ENCODE measurements around the gene ANGPTL8. TPM values are rescaled to one million over a fixed set of nuclear protein-coding genes. Genes with fewer than 3 reads are reported as not detected.

The ANGPTL8 gene
- under 1 TPM in 1 of 2 donors, not detected in 1; 0.15 TPM for polyA plus RNA-seq

- Histone ChIP-seq H3K4me3 (ENCODE audit: low read depth in 1 of 2, low read length in 2 of 2) (no peak within 1 kb of the TSS), H3K9me3 (ENCODE audit: control insufficient read depth in 2 of 2, insufficient read depth in 1 of 2, low read depth in 1 of 2, low read length in 1 of 2) (peaks cover 0 to 9% of the 10 kb centered on the region in 2 donors), H3K27me3 (ENCODE audit: control insufficient read depth in 1 of 2, insufficient read depth in 2 of 2, low read length in 2 of 2) (no peaks in the 10 kb centered on the region), H3K4me1 (ENCODE audit: control insufficient read depth in 2 of 2, insufficient read depth in 2 of 2, low read length in 1 of 2) (peaks cover 0 to 4% of the 10 kb centered on the region in 2 donors), H3K27ac (ENCODE audit: low read depth in 2 of 2, low read length in 1 of 2) (no peak within 1 kb of the TSS), H3K36me3 (ENCODE audit: control insufficient read depth in 2 of 2, insufficient read depth in 2 of 2, low read length in 1 of 2) (peaks cover 10 to 37% of the 10 kb centered on the region in 2 donors)
- 95% methylated on average over 23 of the region's 23 CpGs for WGBS, 2 donors
These were observed at the start of gene ANGPTL8 for GRCh38 chr19:11239377-11240000. TSS of gene ANGPTL8 (plus strand) at chr19:11239619. CDS start at chr19:11239638, 19 bp downstream.

GRCh38 chr19:11190501-11190900, 48.9 kb upstream of the ANGPTL8 start:
- 73 to 86% methylated on average over 8 of the region's 8 CpGs for WGBS, 2 donors
- no peaks in the 10 kb centered on the region for H3K9me3 ChIP-seq (ENCODE audit: control insufficient read depth in 2 of 2, insufficient read depth in 1 of 2, low read depth in 1 of 2, low read length in 1 of 2)
- H3K36me3 ChIP-seq (ENCODE audit: control insufficient read depth in 2 of 2, insufficient read depth in 2 of 2, low read length in 1 of 2), result peaks cover 0 to 19% of the 10 kb centered on the region in 2 donors
- H3K27ac ChIP-seq (ENCODE audit: low read depth in 2 of 2, low read length in 1 of 2), result peak overlapping the region; percentile 39 to 73
- H3K27me3 ChIP-seq (ENCODE audit: control insufficient read depth in 1 of 2, insufficient read depth in 2 of 2, low read length in 2 of 2), result no peaks in the 10 kb centered on the region
- peaks cover 0 to 10% of the 10 kb centered on the region in 2 donors for H3K4me1 ChIP-seq (ENCODE audit: control insufficient read depth in 2 of 2, insufficient read depth in 2 of 2, low read length in 1 of 2)
- no peak overlapping the region for H3K4me3 ChIP-seq (ENCODE audit: low read depth in 1 of 2, low read length in 2 of 2)

- Histone ChIP-seq H3K9me3 (ENCODE audit: control insufficient read depth in 2 of 2, insufficient read depth in 1 of 2, low read depth in 1 of 2, low read length in 1 of 2) (no peaks in the 10 kb centered on the region), H3K4me3 (ENCODE audit: low read depth in 1 of 2, low read length in 2 of 2) (no peak overlapping the region), H3K36me3 (ENCODE audit: control insufficient read depth in 2 of 2, insufficient read depth in 2 of 2, low read length in 1 of 2) (peaks cover 0 to 20% of the 10 kb centered on the region in 2 donors), H3K27ac (ENCODE audit: low read depth in 2 of 2, low read length in 1 of 2) (peak overlapping the region; percentile 41 to 53), H3K27me3 (ENCODE audit: control insufficient read depth in 1 of 2, insufficient read depth in 2 of 2, low read length in 2 of 2) (no peaks in the 10 kb centered on the region), H3K4me1 (ENCODE audit: control insufficient read depth in 2 of 2, insufficient read depth in 2 of 2, low read length in 1 of 2) (peaks cover 0 to 10% of the 10 kb centered on the region in 2 donors)
- WGBS, 2 donors, result 40 to 46% methylated on average over 8 of the region's 8 CpGs
These were observed 48.1 kb upstream of the ANGPTL8 start for GRCh38 chr19:11191273-11191755.

GRCh38 chr19:11191934-11192333, 47.5 kb upstream of the ANGPTL8 start:
- Histone ChIP-seq H3K36me3 (ENCODE audit: control insufficient read depth in 2 of 2, insufficient read depth in 2 of 2, low read length in 1 of 2) (peaks cover 0 to 18% of the 10 kb centered on the region in 2 donors), H3K27me3 (ENCODE audit: control insufficient read depth in 1 of 2, insufficient read depth in 2 of 2, low read length in 2 of 2) (no peaks in the 10 kb centered on the region), H3K4me3 (ENCODE audit: low read depth in 1 of 2, low read length in 2 of 2) (no peak overlapping the region), H3K4me1 (ENCODE audit: control insufficient read depth in 2 of 2, insufficient read depth in 2 of 2, low read length in 1 of 2) (peaks cover 0 to 12% of the 10 kb centered on the region in 2 donors), H3K27ac (ENCODE audit: low read depth in 2 of 2, low read length in 1 of 2) (peak overlapping the region in 1 of 2 donors; percentile 53), H3K9me3 (ENCODE audit: control insufficient read depth in 2 of 2, insufficient read depth in 1 of 2, low read depth in 1 of 2, low read length in 1 of 2) (no peaks in the 10 kb centered on the region)
- 69 to 76% methylated on average over 5 of the region's 5 CpGs for WGBS, 2 donors

- 84 to 87% methylated on average over 68 of the region's 68 CpGs for WGBS, 2 donors
- no peaks in the 10 kb centered on the region for H3K9me3 ChIP-seq (ENCODE audit: control insufficient read depth in 2 of 2, insufficient read depth in 1 of 2, low read depth in 1 of 2, low read length in 1 of 2)
- H3K4me1 ChIP-seq (ENCODE audit: control insufficient read depth in 2 of 2, insufficient read depth in 2 of 2, low read length in 1 of 2), result peaks cover 0 to 12% of the 10 kb centered on the region in 2 donors
- peak overlapping the region; percentile 37 to 57 for H3K27ac ChIP-seq (ENCODE audit: low read depth in 2 of 2, low read length in 1 of 2)
- H3K27me3 ChIP-seq (ENCODE audit: control insufficient read depth in 1 of 2, insufficient read depth in 2 of 2, low read length in 2 of 2), result no peaks in the 10 kb centered on the region
- peaks cover 0 to 18% of the 10 kb centered on the region in 2 donors for H3K36me3 ChIP-seq (ENCODE audit: control insufficient read depth in 2 of 2, insufficient read depth in 2 of 2, low read length in 1 of 2)
- H3K4me3 ChIP-seq (ENCODE audit: low read depth in 1 of 2, low read length in 2 of 2), result no peak overlapping the region
These were observed 46.2 kb upstream of the ANGPTL8 start for GRCh38 chr19:11192957-11193939.

GRCh38 chr19:11194173-11194572, 45.2 kb upstream of the ANGPTL8 start:
- Histone ChIP-seq H3K27ac (ENCODE audit: low read depth in 2 of 2, low read length in 1 of 2) (peak overlapping the region; percentile 31 to 37), H3K27me3 (ENCODE audit: control insufficient read depth in 1 of 2, insufficient read depth in 2 of 2, low read length in 2 of 2) (no peaks in the 10 kb centered on the region), H3K36me3 (ENCODE audit: control insufficient read depth in 2 of 2, insufficient read depth in 2 of 2, low read length in 1 of 2) (peaks cover 0 to 16% of the 10 kb centered on the region in 2 donors), H3K4me3 (ENCODE audit: low read depth in 1 of 2, low read length in 2 of 2) (peak overlapping the region in 1 of 2 donors; percentile 5), H3K9me3 (ENCODE audit: control insufficient read depth in 2 of 2, insufficient read depth in 1 of 2, low read depth in 1 of 2, low read length in 1 of 2) (no peaks in the 10 kb centered on the region), H3K4me1 (ENCODE audit: control insufficient read depth in 2 of 2, insufficient read depth in 2 of 2, low read length in 1 of 2) (peaks cover 0 to 12% of the 10 kb centered on the region in 2 donors)
- 69 to 79% methylated on average over 8 of the region's 8 CpGs for WGBS, 2 donors

GRCh38 chr19:11194656-11195558, 44.5 kb upstream of the ANGPTL8 start:
- H3K27ac ChIP-seq (ENCODE audit: low read depth in 2 of 2, low read length in 1 of 2), result peak overlapping the region; percentile 31 to 81
- no peaks in the 10 kb centered on the region for H3K9me3 ChIP-seq (ENCODE audit: control insufficient read depth in 2 of 2, insufficient read depth in 1 of 2, low read depth in 1 of 2, low read length in 1 of 2)
- no peaks in the 10 kb centered on the region for H3K27me3 ChIP-seq (ENCODE audit: control insufficient read depth in 1 of 2, insufficient read depth in 2 of 2, low read length in 2 of 2)
- H3K36me3 ChIP-seq (ENCODE audit: control insufficient read depth in 2 of 2, insufficient read depth in 2 of 2, low read length in 1 of 2), result peaks cover 0 to 17% of the 10 kb centered on the region in 2 donors
- peaks cover 0 to 9% of the 10 kb centered on the region in 2 donors for H3K4me1 ChIP-seq (ENCODE audit: control insufficient read depth in 2 of 2, insufficient read depth in 2 of 2, low read length in 1 of 2)
- WGBS, 2 donors, result 40 to 42% methylated on average over 19 to 20 of the region's 20 CpGs
- peak overlapping the region; percentile 24 to 33 for H3K4me3 ChIP-seq (ENCODE audit: low read depth in 1 of 2, low read length in 2 of 2)

- H3K27me3 ChIP-seq (ENCODE audit: control insufficient read depth in 1 of 2, insufficient read depth in 2 of 2, low read length in 2 of 2), result no peaks in the 10 kb centered on the region
- H3K4me1 ChIP-seq (ENCODE audit: control insufficient read depth in 2 of 2, insufficient read depth in 2 of 2, low read length in 1 of 2), result peaks cover 0 to 8% of the 10 kb centered on the region in 2 donors
- H3K36me3 ChIP-seq (ENCODE audit: control insufficient read depth in 2 of 2, insufficient read depth in 2 of 2, low read length in 1 of 2), result peaks cover 0 to 19% of the 10 kb centered on the region in 2 donors
- peak overlapping the region; percentile 31 to 81 for H3K27ac ChIP-seq (ENCODE audit: low read depth in 2 of 2, low read length in 1 of 2)
- no peaks in the 10 kb centered on the region for H3K9me3 ChIP-seq (ENCODE audit: control insufficient read depth in 2 of 2, insufficient read depth in 1 of 2, low read depth in 1 of 2, low read length in 1 of 2)
- peak overlapping the region; percentile 24 to 33 for H3K4me3 ChIP-seq (ENCODE audit: low read depth in 1 of 2, low read length in 2 of 2)
- 65 to 70% methylated on average over 12 of the region's 12 CpGs for WGBS, 2 donors
These were observed 43.7 kb upstream of the ANGPTL8 start for GRCh38 chr19:11195681-11196080.
